CD4-positive, alpha-beta T cell treated with Interleukin-4 for 1 hour (primary cell): ENCODE results near the gene TACC2.
"Not testable (repeated sequence)": the region's sequence is repeated elsewhere in the genome, so short reads cannot be mapped to it uniquely, and the experiment has no call there.

Experiments used
- DNase-seq, 2 donors: peaks; one replicate each; pipeline ENCODE4 v3.0.0-alpha.2; 2020 to 2022

TACC2 gene

GRCh38 chr10:122199689-122200088 lies 210.7 kb downstream of the TACC2 start:
- DNase-seq, result no peak

DNA sequence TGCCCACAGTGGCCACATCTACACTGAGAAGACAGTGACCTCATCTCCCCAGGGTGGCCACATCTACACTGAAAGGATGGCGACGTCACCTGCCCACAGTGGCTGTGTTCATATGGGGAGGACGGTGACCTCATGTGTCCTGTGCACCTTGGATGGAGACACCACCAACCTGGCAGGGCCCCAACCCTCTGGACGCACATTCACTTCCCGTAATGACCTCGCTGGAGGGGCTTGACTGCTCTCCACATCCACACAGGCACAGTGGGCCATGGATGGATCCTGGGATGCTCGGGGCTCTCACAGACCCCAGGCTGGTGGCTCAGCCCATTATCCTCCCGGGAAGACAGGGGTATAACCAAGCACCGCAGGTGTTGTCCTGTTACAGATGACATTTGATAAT lies 212.4 kb downstream of the TACC2 start:
- DNase-seq, result no peak

GRCh38 chr10:122203180-122203579 lies 214.2 kb downstream of the TACC2 start:
- not testable (repeated sequence) for DNase-seq

- DNase-seq, result no peak
These were observed 215.9 kb downstream of the TACC2 start for GRCh38 chr10:122204691-122205489.

GRCh38 chr10:122206471-122207065 lies 217.6 kb downstream of the TACC2 start:
- DNase-seq, result no peak

GRCh38 chr10:122207163-122207562 lies 218.2 kb downstream of the TACC2 start:
- DNase-seq, result no peak

DNA sequence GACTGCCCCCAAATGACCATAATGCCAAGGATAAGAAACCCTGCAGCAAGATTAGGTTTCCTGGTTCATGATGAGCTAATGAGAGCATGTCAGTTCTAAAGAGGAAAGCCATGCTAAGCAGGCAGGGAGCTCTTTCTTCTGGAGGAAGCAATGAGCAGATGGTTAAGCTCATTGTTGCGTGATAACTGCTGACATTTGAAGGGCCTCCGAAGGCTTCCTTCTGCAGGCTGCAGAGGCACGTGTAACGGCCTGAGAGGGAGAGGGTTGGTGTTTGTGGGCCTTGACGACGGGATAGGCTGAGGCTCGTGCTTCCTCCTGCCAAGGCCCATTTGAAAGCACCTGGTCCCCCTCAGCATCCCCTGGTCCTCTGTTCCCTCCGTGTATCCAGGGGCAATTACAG lies 218.6 kb downstream of the TACC2 start:
- DNase-seq, result no peak

DNA sequence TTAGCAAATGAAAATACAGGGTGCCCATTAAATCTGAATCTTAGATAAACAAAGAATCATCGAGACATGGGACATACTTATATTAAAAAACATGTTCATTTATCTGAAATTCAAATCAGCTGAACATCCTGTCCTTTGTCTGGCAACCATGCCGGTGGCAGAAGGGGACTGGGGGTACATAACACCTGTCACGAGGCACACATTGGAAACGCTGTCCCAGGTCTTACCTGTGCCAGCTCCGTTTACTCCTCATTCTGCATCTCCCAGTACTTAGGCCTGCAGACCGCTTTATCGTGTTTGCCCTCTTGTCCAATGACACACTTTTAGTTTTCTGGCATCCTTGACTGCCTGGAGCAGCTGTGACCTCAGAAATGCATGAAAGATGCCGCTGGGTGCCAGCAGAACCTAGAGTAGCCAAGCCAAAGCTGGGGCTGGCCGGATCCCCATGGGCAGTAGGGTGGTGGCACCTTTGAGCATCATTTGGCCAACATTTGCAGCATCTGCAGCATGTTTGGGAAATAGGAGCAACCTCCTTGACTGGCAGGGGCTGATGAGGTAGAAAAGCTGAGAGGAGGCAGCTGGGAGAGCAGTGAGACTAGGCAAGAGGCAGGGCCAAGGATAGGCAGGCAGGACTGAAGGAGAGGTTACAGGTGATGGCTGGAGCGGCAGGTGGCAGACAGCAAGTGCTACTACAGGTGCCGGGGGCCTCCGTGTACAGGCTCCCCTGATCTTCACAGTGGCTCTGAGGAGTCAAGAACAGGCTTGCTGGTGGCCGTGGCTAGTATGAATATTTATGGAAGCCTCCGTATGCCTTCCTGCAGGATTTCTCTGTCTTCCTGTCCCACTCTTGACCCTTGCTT lies 219.8 kb downstream of the TACC2 start:
- no peak for DNase-seq

GRCh38 chr10:122210481-122211265 lies 221.7 kb downstream of the TACC2 start:
- DNase-seq, result no peak

GRCh38 chr10:122213364-122213763 lies 224.4 kb downstream of the TACC2 start:
- DNase-seq, result no peak

- DNase-seq, result no peak
These were observed 224.8 kb downstream of the TACC2 start for GRCh38 chr10:122213766-122214165.

DNA sequence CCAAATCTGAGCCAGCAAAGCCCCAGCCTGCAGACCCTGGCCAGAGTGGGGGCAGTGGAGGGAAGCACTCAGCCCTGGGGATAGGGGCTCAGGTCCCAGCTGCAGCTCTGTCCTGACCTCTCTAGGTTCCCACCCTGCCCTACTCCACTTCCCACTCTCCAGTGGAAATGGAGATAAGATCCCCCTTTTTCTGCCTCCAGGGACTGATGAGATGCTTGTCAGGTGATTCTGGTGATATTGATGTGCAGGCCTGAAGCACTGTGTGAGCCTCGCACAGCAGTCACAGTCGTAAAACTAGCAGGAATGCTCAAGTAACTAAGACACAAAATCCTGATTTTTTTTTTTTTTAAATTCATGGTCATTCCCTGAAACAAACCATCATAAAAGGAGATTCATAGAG lies 227.1 kb downstream of the TACC2 start:
- no peak for DNase-seq

GRCh38 chr10:122219340-122219739 lies 230.4 kb downstream of the TACC2 start:
- DNase-seq, result no peak

GRCh38 chr10:122220736-122221135 lies 231.8 kb downstream of the TACC2 start:
- no peak for DNase-seq

GRCh38 chr10:122221958-122222357 lies 233.0 kb downstream of the TACC2 start:
- no peak for DNase-seq

DNA sequence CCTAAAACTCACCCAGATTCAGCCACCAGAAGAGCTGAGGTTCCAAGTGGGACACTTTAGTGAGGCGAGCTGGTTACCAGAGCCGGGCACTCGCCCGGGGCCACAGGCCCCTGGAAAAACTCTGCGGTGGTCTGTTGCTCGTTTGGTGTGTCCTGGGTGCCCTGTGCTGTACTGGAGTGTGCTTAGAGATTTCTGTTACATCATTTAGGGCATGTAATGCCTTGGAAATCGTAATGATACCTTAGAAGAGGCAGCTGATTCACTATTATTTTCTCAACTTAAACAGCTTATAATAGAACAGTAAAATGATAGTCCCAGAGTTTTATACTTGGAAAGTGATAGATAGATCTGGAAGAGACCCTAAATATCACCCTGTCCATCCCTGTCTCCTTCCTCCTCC lies 233.7 kb downstream of the TACC2 start:
- DNase-seq, result no peak

GRCh38 chr10:122224159-122224558 lies 235.2 kb downstream of the TACC2 start:
- no peak for DNase-seq

- DNase-seq, result no peak
These were observed 236.4 kb downstream of the TACC2 start for GRCh38 chr10:122225330-122225729.

DNA sequence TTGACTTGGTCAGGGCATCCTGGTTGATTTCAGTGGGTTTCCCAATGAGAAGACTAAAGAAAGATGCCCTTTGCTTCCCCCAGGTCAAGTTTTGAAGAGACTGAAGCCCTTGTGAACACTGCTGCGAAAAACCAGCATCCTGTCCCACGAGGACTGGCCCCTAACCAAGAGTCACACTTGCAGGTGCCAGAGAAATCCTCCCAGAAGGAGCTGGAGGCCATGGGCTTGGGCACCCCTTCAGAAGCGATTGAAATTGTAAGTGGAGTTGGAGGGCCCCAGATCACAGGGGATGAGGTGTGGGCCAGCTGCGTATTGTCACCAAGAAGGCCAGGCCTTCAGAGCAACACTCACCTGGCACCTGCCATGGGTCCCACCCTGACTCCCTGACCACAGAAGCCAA lies 238.8 kb downstream of the TACC2 start:
- DNase-seq, result no peak

- no peak for DNase-seq
These were observed 240.7 kb downstream of the TACC2 start for GRCh38 chr10:122229666-122230065.

- no peak for DNase-seq
These were observed 241.3 kb downstream of the TACC2 start for GRCh38 chr10:122230222-122230621.

- DNase-seq, result no peak
These were observed 243.8 kb downstream of the TACC2 start for GRCh38 chr10:122232769-122233168.

DNA sequence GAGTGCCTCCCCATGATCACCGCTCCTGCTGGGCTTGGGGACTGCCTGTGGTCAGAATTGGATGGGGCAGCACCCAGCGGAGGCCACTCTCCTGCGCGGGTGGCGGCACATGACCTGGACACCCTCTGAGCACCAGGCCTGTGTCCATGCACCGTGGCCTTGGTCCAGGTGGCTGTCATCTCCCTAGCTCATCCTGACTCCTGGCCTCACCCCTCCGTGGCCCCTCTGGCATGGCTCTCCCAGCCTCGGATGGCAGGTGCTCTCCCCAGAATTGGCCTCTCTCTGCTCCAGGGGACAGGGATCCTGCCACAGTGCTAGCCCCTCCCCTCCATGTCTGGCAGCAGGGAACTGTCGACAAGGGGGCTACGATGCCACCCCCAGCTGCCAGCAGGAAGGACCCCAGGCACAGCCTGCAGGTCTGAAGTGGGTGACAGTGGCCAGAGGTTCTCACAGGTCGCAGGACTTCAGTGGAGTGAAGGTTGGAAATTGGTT lies 244.9 kb downstream of the TACC2 start:
- DNase-seq, result no peak
